K562 (cell line): Measurements from ENCODE around the gene ANKRD34A. TPM values are rescaled to one million over a fixed set of nuclear protein-coding genes. Genes with fewer than 3 reads are reported as not detected.

Experiments used
- BRF1 ChIP-seq: IDR thresholded peaks from 3 replicates; pipeline ENCODE4 v1.6.1; 2011; ENCODE audit warnings: borderline replicate concordance, mild to moderate bottlenecking; ENCODE audit not compliant: insufficient read length; ENCODE audit errors: extremely low read depth
- ESRRB ChIP-seq: fragments of 250-450 bp; sonication (Bioruptor Pico); IDR thresholded peaks from 2 replicates; pipeline ENCODE4 v1.5.0; 2020; ENCODE audit warnings: mild to moderate bottlenecking, moderate library complexity, borderline replicate concordance
- HMGN3 ChIP-seq: IDR thresholded peaks from 2 replicates; pipeline ENCODE4 v1.6.1; 2011; ENCODE audit warnings: borderline replicate concordance, low read depth, mild to moderate bottlenecking, mixed read lengths, low read length; ENCODE audit not compliant: insufficient read length; ENCODE audit errors: extremely low read depth
- MTA3 ChIP-seq: fragments of 450-650 bp; formaldehyde crosslinking; IDR thresholded peaks from 2 replicates; pipeline ENCODE4 v1.6.1; 2017; ENCODE audit warnings: mild to moderate bottlenecking, borderline replicate concordance
- PML ChIP-seq: IDR thresholded peaks from 2 replicates; pipeline ENCODE4 v1.6.1; 2012; ENCODE audit warnings: low read length, inconsistent platforms
- PRDM10 ChIP-seq: fragments of 450-650 bp; IDR thresholded peaks from 2 replicates; pipeline ENCODE4 v1.6.1; 2018; ENCODE audit not compliant: partially characterized antibody
- TEAD1 ChIP-seq, 2 experiments: fragments of 450-650 bp in 1 of 2; sonication (generic) in 1 of 2; formaldehyde crosslinking; IDR thresholded peaks; 2 replicates each; pipeline versions ENCODE4 v1.4.0 to v1.8.0; 2020 to 2022; ENCODE audit warnings: mild to moderate bottlenecking in 2 of 2, missing genetic modification reagents in 1 of 2
- ZNF384 ChIP-seq: IDR thresholded peaks from 2 replicates; pipeline ENCODE4 v1.6.1; 2012; ENCODE audit warnings: low read depth, low read length, improper control_type of control experiment
- polyA plus RNA-seq, 8 experiments: library from polyadenylated mRNA; depleted of rRNA in 4 of 8; stranded (reverse) in 5 of 8; unstranded in 3 of 8; fragments of >200 nt; fragmentation: Nextera tagmentation in 2 of 8; fragmentation: Illumina TruSeq in 1 of 8; extraction: Ambion mirVana in 2 of 8; extraction: Trizol in 1 of 8; gene quantifications; 2 replicates each; pipeline versions ENCODE4 v1.2.1 to v1.2.3, GENCODE V29; 2011 to 2014; ENCODE audit warnings: inconsistent platforms in 1 of 8, missing spikeins in 1 of 8
- total RNA-seq, 7 experiments: library from RNA; depleted of rRNA in 6 of 7; stranded (reverse); fragments of >200 nt in 6 of 7; fragmentation: Illumina TruSeq in 2 of 7; extraction: Trizol in 2 of 7; gene quantifications; 2 replicates each; pipeline versions ENCODE4 v1.2.1 to v1.2.3, GENCODE V29; 2011 to 2021; ENCODE audit warnings: low replicate concordance in 1 of 7
- TF ChIP-seq, protein P1 (sequence below): sonication (generic); formaldehyde crosslinking; IDR thresholded peaks from 2 replicates; pipeline ENCODE4 v1.8.0; 2023; ENCODE audit warnings: mild to moderate bottlenecking, missing genetic modification reagents
- TF ChIP-seq, protein P2 (sequence below): fragments of 450-650 bp; IDR thresholded peaks from 2 replicates; pipeline ENCODE4 v1.6.1; 2016; ENCODE audit warnings: low read depth

ANKRD34A gene
- total and polyA plus RNA-seq, 9 of the 15 experiments (the other 6 are each of a cell fraction or from before 2014, with no cell fraction given): 0.06 to 1.6 (median 0.43) TPM

GRCh38 chr1:145991735-145992412 lies 27.5 kb upstream of the ANKRD34A start (continued):
- TF ChIP-seq PRDM10 (peak; percentile 28), BRF1 (no peak), ZNF384 (0 out of 2 replicates have a peak, but pooled peaks have one; percentile 26), TEAD1 (CRISPR knock-in tag; IDR thresholded peaks at IDR 0.05) (peak; percentile 22 to 58; a peak in 1 of 4 replicates), MTA3 (peak; percentile 75; the same call in 1 of the 2 replicates), HMGN3 (peak; percentile 83), PML (peak; percentile 59; the same call in 1 of the 2 replicates), ESRRB (CRISPR knock-in tag) (peak; percentile 97)
- TF ChIP-seq, protein P1, sequence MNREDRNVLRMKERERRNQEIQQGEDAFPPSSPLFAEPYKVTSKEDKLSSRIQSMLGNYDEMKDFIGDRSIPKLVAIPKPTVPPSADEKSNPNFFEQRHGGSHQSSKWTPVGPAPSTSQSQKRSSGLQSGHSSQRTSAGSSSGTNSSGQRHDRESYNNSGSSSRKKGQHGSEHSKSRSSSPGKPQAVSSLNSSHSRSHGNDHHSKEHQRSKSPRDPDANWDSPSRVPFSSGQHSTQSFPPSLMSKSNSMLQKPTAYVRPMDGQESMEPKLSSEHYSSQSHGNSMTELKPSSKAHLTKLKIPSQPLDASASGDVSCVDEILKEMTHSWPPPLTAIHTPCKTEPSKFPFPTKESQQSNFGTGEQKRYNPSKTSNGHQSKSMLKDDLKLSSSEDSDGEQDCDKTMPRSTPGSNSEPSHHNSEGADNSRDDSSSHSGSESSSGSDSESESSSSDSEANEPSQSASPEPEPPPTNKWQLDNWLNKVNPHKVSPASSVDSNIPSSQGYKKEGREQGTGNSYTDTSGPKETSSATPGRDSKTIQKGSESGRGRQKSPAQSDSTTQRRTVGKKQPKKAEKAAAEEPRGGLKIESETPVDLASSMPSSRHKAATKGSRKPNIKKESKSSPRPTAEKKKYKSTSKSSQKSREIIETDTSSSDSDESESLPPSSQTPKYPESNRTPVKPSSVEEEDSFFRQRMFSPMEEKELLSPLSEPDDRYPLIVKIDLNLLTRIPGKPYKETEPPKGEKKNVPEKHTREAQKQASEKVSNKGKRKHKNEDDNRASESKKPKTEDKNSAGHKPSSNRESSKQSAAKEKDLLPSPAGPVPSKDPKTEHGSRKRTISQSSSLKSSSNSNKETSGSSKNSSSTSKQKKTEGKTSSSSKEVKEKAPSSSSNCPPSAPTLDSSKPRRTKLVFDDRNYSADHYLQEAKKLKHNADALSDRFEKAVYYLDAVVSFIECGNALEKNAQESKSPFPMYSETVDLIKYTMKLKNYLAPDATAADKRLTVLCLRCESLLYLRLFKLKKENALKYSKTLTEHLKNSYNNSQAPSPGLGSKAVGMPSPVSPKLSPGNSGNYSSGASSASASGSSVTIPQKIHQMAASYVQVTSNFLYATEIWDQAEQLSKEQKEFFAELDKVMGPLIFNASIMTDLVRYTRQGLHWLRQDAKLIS: peak; percentile 54; the same call in 1 of the 2 replicates
- TF ChIP-seq, protein P2, sequence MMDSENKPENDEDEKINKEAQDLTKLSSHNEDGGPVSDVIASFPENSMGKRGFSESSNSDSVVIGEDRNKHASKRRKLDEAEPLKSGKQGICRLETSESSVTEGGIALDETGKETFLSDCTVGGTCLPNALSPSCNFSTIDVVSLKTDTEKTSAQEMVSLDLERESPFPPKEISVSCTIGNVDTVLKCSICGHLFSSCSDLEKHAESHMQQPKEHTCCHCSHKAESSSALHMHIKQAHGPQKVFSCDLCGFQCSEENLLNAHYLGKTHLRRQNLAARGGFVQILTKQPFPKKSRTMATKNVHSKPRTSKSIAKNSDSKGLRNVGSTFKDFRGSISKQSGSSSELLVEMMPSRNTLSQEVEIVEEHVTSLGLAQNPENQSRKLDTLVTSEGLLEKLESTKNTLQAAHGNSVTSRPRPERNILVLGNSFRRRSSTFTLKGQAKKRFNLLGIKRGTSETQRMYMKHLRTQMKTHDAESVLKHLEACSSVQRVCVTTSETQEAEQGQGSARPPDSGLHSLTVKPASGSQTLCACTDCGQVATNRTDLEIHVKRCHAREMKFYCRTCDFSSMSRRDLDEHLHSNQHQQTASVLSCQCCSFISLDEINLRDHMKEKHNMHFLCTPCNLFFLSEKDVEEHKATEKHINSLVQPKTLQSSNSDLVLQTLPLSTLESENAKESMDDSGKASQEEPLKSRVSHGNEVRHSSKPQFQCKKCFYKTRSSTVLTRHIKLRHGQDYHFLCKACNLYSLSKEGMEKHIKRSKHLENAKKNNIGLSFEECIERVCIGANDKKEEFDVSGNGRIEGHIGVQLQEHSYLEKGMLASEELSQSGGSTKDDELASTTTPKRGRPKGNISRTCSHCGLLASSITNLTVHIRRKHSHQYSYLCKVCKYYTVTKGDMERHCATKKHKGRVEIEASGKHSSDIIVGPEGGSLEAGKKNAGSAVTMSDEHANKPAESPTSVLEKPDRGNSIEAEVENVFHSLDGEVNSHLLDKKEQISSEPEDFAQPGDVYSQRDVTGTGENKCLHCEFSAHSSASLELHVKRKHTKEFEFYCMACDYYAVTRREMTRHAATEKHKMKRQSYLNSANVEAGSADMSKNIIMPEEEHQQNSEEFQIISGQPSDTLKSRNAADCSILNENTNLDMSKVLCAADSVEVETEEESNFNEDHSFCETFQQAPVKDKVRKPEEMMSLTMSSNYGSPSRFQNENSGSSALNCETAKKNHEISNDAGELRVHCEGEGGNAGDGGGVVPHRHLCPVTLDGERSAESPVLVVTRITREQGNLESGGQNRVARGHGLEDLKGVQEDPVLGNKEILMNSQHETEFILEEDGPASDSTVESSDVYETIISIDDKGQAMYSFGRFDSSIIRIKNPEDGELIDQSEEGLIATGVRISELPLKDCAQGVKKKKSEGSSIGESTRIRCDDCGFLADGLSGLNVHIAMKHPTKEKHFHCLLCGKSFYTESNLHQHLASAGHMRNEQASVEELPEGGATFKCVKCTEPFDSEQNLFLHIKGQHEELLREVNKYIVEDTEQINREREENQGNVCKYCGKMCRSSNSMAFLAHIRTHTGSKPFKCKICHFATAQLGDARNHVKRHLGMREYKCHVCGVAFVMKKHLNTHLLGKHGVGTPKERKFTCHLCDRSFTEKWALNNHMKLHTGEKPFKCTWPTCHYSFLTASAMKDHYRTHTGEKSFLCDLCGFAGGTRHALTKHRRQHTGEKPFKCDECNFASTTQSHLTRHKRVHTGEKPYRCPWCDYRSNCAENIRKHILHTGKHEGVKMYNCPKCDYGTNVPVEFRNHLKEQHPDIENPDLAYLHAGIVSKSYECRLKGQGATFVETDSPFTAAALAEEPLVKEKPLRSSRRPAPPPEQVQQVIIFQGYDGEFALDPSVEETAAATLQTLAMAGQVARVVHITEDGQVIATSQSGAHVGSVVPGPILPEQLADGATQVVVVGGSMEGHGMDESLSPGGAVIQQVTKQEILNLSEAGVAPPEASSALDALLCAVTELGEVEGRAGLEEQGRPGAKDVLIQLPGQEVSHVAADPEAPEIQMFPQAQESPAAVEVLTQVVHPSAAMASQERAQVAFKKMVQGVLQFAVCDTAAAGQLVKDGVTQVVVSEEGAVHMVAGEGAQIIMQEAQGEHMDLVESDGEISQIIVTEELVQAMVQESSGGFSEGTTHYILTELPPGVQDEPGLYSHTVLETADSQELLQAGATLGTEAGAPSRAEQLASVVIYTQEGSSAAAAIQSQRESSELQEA: no peak
